ENCODE data around the gene TOM1L2. TPM values are rescaled to one million over a fixed set of nuclear protein-coding genes. Genes with fewer than 3 reads are reported as not detected.
A peak's percentile ranks its signal among the peaks of the same experiment; 100 is the strongest.

The TOM1L2 gene
- polyA plus RNA-seq, 3 donors from 2014 or later = 1.9 to 6.1 (median 4.2) TPM

GRCh38 chr17:17883801-17884200, 88.4 kb downstream of the TOM1L2 start:
- Mint-ChIP-seq H3K4me1 (no peaks in the 10 kb centered on the region), H3K27ac (no peak overlapping the region), H3K9me3 (no peaks in the 10 kb centered on the region), H3K36me3 (peaks cover 5 to 28% (median 8%) of the 10 kb centered on the region in 3 donors), H3K4me3 (no peak overlapping the region), H3K27me3 (ENCODE audit: low read depth in 3 of 3) (peaks cover 0 to 2% (median 0%) of the 10 kb centered on the region in 3 donors)
- no peak for DNase-seq

GRCh38 chr17:17882082-17882581, 90.1 kb downstream of the TOM1L2 start:
- Mint-ChIP-seq H3K36me3 (peaks cover 5 to 37% (median 12%) of the 10 kb centered on the region in 3 donors), H3K9me3 (no peaks in the 10 kb centered on the region), H3K27ac (peak overlapping the region in 1 of 6 donors; percentile 21), H3K4me1 (no peaks in the 10 kb centered on the region), H3K27me3 (ENCODE audit: low read depth in 3 of 3) (peaks cover 0 to 2% (median 2%) of the 10 kb centered on the region in 3 donors), H3K4me3 (no peak overlapping the region)
- no peak for DNase-seq

- Mint-ChIP-seq H3K27me3 (ENCODE audit: low read depth in 3 of 3) (peaks cover 0 to 2% (median 2%) of the 10 kb centered on the region in 3 donors), H3K36me3 (peaks cover 5 to 48% (median 27%) of the 10 kb centered on the region in 3 donors), H3K9me3 (no peaks in the 10 kb centered on the region), H3K4me3 (no peak overlapping the region), H3K4me1 (no peaks in the 10 kb centered on the region), H3K27ac (peak overlapping the region in 1 of 6 donors; percentile 71)
- no peak for DNase-seq
Measured at GRCh38 chr17:17880577-17881196, 91.5 kb downstream of the TOM1L2 start.

GRCh38 chr17:17877529-17878358, 94.5 kb downstream of the TOM1L2 start:
- Mint-ChIP-seq H3K9me3 (peaks cover 0 to 2% (median 0%) of the 10 kb centered on the region in 6 donors), H3K27ac (no peak overlapping the region), H3K4me3 (no peak overlapping the region), H3K36me3 (peaks cover 7 to 45% (median 28%) of the 10 kb centered on the region in 3 donors), H3K4me1 (no peaks in the 10 kb centered on the region), H3K27me3 (ENCODE audit: low read depth in 3 of 3) (peaks cover 0 to 2% (median 2%) of the 10 kb centered on the region in 3 donors)
- DNase-seq = no peak

- DNase-seq = no peak
- Mint-ChIP-seq H3K36me3 (peaks cover 7 to 40% (median 28%) of the 10 kb centered on the region in 3 donors), H3K9me3 (peaks cover 0 to 2% (median 0%) of the 10 kb centered on the region in 6 donors), H3K4me3 (no peak overlapping the region), H3K27ac (peak overlapping the region in 1 of 6 donors; percentile 17), H3K4me1 (no peaks in the 10 kb centered on the region), H3K27me3 (ENCODE audit: low read depth in 3 of 3) (peaks cover 0 to 2% (median 2%) of the 10 kb centered on the region in 3 donors)
Measured at GRCh38 chr17:17876959-17877528, 95.2 kb downstream of the TOM1L2 start.

GRCh38 chr17:17874478-17874877, 97.7 kb downstream of the TOM1L2 start:
- no peak overlapping the region for H3K4me3 Mint-ChIP-seq
- peaks cover 0 to 4% (median 0%) of the 10 kb centered on the region in 3 donors for H3K27me3 Mint-ChIP-seq (ENCODE audit: low read depth in 3 of 3)
- H3K9me3 Mint-ChIP-seq = peaks cover 0 to 2% (median 0%) of the 10 kb centered on the region in 6 donors
- DNase-seq = no peak
- H3K27ac Mint-ChIP-seq = no peak overlapping the region
- no peaks in the 10 kb centered on the region for H3K4me1 Mint-ChIP-seq
- peaks cover 7 to 33% (median 26%) of the 10 kb centered on the region in 3 donors for H3K36me3 Mint-ChIP-seq

GRCh38 chr17:17873450-17873991, 98.7 kb downstream of the TOM1L2 start:
- no peak for DNase-seq
- Mint-ChIP-seq H3K27ac (no peak overlapping the region), H3K9me3 (peaks cover 0 to 2% (median 0%) of the 10 kb centered on the region in 6 donors), H3K27me3 (ENCODE audit: low read depth in 3 of 3) (peaks cover 0 to 4% (median 0%) of the 10 kb centered on the region in 3 donors), H3K4me3 (no peak overlapping the region), H3K36me3 (peaks cover 12 to 30% (median 30%) of the 10 kb centered on the region in 3 donors), H3K4me1 (no peaks in the 10 kb centered on the region)

- H3K27me3 Mint-ChIP-seq (ENCODE audit: low read depth in 3 of 3) = peaks cover 0 to 2% (median 0%) of the 10 kb centered on the region in 3 donors
- no peak overlapping the region for H3K27ac Mint-ChIP-seq
- peaks cover 0 to 2% (median 0%) of the 10 kb centered on the region in 6 donors for H3K9me3 Mint-ChIP-seq
- H3K4me3 Mint-ChIP-seq = no peak overlapping the region
- no peak for DNase-seq
- H3K36me3 Mint-ChIP-seq = peaks cover 12 to 30% (median 28%) of the 10 kb centered on the region in 3 donors
- H3K4me1 Mint-ChIP-seq = no peaks in the 10 kb centered on the region
Measured at GRCh38 chr17:17872547-17873345, 99.5 kb downstream of the TOM1L2 start.

- DNase-seq = no peak
- Mint-ChIP-seq H3K4me1 (no peaks in the 10 kb centered on the region), H3K4me3 (no peak overlapping the region), H3K36me3 (peaks cover 12 to 28% (median 24%) of the 10 kb centered on the region in 3 donors), H3K27me3 (ENCODE audit: low read depth in 3 of 3) (peaks cover 0 to 2% (median 0%) of the 10 kb centered on the region in 3 donors), H3K9me3 (peaks cover 0 to 2% (median 0%) of the 10 kb centered on the region in 6 donors), H3K27ac (no peak overlapping the region)
Measured at GRCh38 chr17:17871913-17872312, 100.3 kb downstream of the TOM1L2 start.

GRCh38 chr17:17870247-17870646, 102.0 kb downstream of the TOM1L2 start:
- H3K27ac Mint-ChIP-seq = no peak overlapping the region
- DNase-seq = no peak
- H3K4me1 Mint-ChIP-seq = no peaks in the 10 kb centered on the region
- H3K36me3 Mint-ChIP-seq = peaks cover 9 to 13% (median 9%) of the 10 kb centered on the region in 3 donors
- peaks cover 0 to 2% (median 0%) of the 10 kb centered on the region in 6 donors for H3K9me3 Mint-ChIP-seq
- H3K27me3 Mint-ChIP-seq (ENCODE audit: low read depth in 3 of 3) = peaks cover 0 to 2% (median 0%) of the 10 kb centered on the region in 3 donors
- H3K4me3 Mint-ChIP-seq = no peak overlapping the region

- Mint-ChIP-seq H3K36me3 (peaks cover 9 to 13% (median 9%) of the 10 kb centered on the region in 3 donors), H3K27me3 (ENCODE audit: low read depth in 3 of 3) (peaks cover 0 to 2% (median 0%) of the 10 kb centered on the region in 3 donors), H3K4me3 (no peak overlapping the region), H3K27ac (no peak overlapping the region), H3K9me3 (peaks cover 0 to 2% (median 0%) of the 10 kb centered on the region in 6 donors), H3K4me1 (no peaks in the 10 kb centered on the region)
- no peak for DNase-seq
Measured at GRCh38 chr17:17868641-17869522, 103.3 kb downstream of the TOM1L2 start.

- no peak overlapping the region for H3K4me3 Mint-ChIP-seq
- H3K27ac Mint-ChIP-seq = no peak overlapping the region
- H3K9me3 Mint-ChIP-seq = no peaks in the 10 kb centered on the region
- H3K27me3 Mint-ChIP-seq (ENCODE audit: low read depth in 3 of 3) = peaks cover 0 to 2% (median 0%) of the 10 kb centered on the region in 3 donors
- DNase-seq = no peak
- peaks cover 4 to 14% (median 13%) of the 10 kb centered on the region in 3 donors for H3K36me3 Mint-ChIP-seq
- H3K4me1 Mint-ChIP-seq = peaks cover 2 to 6% of the 10 kb centered on the region in 2 donors
Measured at GRCh38 chr17:17866897-17867296, 105.3 kb downstream of the TOM1L2 start.
